ENCODE data around the gene ABCG4. TPM values are rescaled to one million over a fixed set of nuclear protein-coding genes. Genes with fewer than 3 reads are reported as not detected.
A peak's percentile ranks its signal among the peaks of the same experiment; 100 is the strongest.

Gene ABCG4
- total and polyA plus RNA-seq, 4 donors: 0.03 to 0.17 (median 0.05) TPM; not detected in 1

DNA sequence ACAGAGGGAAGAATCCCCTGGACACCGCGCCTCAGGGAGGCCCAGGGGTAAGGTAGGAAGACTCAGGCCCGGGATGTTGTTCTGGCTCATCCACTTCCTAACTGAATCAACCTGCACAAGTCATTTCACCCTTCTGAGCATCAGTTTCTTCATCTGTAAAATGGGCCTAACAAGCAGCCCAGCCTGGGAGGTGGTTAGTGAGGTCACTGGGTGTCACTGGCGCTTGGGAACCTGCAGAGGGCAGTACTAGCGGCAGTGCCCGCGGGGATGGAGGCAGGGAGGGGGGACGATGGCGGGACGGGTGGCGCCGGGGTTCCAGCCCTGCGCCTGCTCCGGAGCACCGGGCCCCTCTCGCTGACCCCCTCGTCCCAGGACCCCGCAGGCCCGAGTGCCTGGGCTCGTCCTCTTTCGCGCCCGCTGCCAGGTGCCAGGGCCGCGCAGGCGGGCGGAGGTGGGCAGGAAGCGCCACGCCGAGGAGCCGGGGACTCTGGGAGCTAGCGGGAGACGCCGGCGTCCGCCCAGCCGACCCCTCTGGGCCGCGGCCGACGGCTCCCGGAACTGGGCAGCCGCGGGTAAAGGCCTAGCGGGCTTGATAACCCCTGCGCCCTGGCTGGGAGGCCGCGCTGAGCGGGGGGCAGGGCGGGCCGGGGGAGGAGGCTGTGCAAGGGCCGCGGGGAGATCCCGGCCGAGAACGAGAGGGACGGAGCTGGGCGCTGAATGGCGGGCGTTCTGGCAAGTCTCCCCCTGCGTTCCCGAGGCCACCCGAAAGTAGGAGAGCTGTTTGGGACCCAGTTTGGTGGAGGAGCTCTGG is 19.8 kb downstream of the ABCG4 start, which contains the start of gene NLRX1:
TSS of gene NLRX1 (plus strand) at position 255 of the 811 bp plus-strand sequence. CDS start 2,679 bp downstream, outside the sequence.
- H3K36me3 ChIP-seq (ENCODE audit: control insufficient read depth in 4 of 4, insufficient read depth in 3 of 4, low read depth in 1 of 4, low read length in 3 of 4): peaks cover 0 to 4% (median 0%) of the 10 kb centered on the region in 4 donors
- peak within 1 kb of the TSS; percentile 67 to 76 for H3K9ac ChIP-seq (ENCODE audit: low read depth in 1 of 2, low read length in 2 of 2)
- peaks cover 3 to 8% (median 5%) of the 10 kb centered on the region in 4 donors for H3K4me1 ChIP-seq (ENCODE audit: control insufficient read depth in 4 of 4, insufficient read depth in 4 of 4, low read length in 3 of 4)
- 4% methylated on average over 63 of the region's 63 CpGs for WGBS
- peak within 1 kb of the TSS; percentile 78 to 86 (median 83) for H3K4me3 ChIP-seq (ENCODE audit: low read depth in 1 of 3, low read length in 3 of 3)
- no peaks in the 10 kb centered on the region for H3K9me3 ChIP-seq (ENCODE audit: control insufficient read depth in 4 of 4, low read length in 3 of 4)
- DNase-seq (ENCODE audit: low spot score): peak; percentile 84
- no peaks in the 10 kb centered on the region for H3K27me3 ChIP-seq (ENCODE audit: control insufficient read depth in 4 of 4, insufficient read depth in 4 of 4, low read length in 3 of 4)
- TF ChIP-seq FOXA2 (IDR thresholded peaks at IDR 0.05) (peak; percentile 11), RAD21 (IDR thresholded peaks at IDR 0.05) (peak; percentile 67 to 79), TAF1 (conservative IDR thresholded peaks at IDR 0.05) (peak; percentile 35), JUND (IDR thresholded peaks at IDR 0.05) (peak; percentile 45 to 57), NR2F2 (IDR thresholded peaks at IDR 0.05) (peak; percentile 43), RXRA (IDR thresholded peaks at IDR 0.05) (peak in 1 of 2 donors; percentile 62), HNF4G (IDR thresholded peaks at IDR 0.05) (no peak), YY1 (IDR thresholded peaks at IDR 0.05) (peak; percentile 75), EGR1 (IDR thresholded peaks at IDR 0.05; ENCODE audit: low read depth in 2 of 2) (no peak), GABPA (IDR thresholded peaks at IDR 0.05 in 1 of 2, conservative IDR thresholded peaks at IDR 0.05 in 1 of 2) (no peak), FOXA1 (IDR thresholded peaks at IDR 0.05) (no peak), HNF4A (conservative IDR thresholded peaks at IDR 0.05) (no peak), SP1 (IDR thresholded peaks at IDR 0.05) (no peak)
- TF ChIP-seq, protein P1, sequence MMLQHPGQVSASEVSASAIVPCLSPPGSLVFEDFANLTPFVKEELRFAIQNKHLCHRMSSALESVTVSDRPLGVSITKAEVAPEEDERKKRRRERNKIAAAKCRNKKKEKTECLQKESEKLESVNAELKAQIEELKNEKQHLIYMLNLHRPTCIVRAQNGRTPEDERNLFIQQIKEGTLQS (IDR thresholded peaks at IDR 0.05): no peak
- TF ChIP-seq, protein P2, sequence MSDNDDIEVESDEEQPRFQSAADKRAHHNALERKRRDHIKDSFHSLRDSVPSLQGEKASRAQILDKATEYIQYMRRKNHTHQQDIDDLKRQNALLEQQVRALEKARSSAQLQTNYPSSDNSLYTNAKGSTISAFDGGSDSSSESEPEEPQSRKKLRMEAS (IDR thresholded peaks at IDR 0.05): no peak
- TF ChIP-seq, protein P3, sequence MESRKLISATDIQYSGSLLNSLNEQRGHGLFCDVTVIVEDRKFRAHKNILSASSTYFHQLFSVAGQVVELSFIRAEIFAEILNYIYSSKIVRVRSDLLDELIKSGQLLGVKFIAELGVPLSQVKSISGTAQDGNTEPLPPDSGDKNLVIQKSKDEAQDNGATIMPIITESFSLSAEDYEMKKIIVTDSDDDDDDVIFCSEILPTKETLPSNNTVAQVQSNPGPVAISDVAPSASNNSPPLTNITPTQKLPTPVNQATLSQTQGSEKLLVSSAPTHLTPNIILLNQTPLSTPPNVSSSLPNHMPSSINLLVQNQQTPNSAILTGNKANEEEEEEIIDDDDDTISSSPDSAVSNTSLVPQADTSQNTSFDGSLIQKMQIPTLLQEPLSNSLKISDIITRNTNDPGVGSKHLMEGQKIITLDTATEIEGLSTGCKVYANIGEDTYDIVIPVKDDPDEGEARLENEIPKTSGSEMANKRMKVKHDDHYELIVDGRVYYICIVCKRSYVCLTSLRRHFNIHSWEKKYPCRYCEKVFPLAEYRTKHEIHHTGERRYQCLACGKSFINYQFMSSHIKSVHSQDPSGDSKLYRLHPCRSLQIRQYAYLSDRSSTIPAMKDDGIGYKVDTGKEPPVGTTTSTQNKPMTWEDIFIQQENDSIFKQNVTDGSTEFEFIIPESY (IDR thresholded peaks at IDR 0.05): no peak
- TF ChIP-seq, protein P4, sequence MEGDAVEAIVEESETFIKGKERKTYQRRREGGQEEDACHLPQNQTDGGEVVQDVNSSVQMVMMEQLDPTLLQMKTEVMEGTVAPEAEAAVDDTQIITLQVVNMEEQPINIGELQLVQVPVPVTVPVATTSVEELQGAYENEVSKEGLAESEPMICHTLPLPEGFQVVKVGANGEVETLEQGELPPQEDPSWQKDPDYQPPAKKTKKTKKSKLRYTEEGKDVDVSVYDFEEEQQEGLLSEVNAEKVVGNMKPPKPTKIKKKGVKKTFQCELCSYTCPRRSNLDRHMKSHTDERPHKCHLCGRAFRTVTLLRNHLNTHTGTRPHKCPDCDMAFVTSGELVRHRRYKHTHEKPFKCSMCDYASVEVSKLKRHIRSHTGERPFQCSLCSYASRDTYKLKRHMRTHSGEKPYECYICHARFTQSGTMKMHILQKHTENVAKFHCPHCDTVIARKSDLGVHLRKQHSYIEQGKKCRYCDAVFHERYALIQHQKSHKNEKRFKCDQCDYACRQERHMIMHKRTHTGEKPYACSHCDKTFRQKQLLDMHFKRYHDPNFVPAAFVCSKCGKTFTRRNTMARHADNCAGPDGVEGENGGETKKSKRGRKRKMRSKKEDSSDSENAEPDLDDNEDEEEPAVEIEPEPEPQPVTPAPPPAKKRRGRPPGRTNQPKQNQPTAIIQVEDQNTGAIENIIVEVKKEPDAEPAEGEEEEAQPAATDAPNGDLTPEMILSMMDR (IDR thresholded peaks at IDR 0.05; ENCODE audit: low read depth, low read length, missing input control): peak; percentile 94
- TF ChIP-seq, protein P5, sequence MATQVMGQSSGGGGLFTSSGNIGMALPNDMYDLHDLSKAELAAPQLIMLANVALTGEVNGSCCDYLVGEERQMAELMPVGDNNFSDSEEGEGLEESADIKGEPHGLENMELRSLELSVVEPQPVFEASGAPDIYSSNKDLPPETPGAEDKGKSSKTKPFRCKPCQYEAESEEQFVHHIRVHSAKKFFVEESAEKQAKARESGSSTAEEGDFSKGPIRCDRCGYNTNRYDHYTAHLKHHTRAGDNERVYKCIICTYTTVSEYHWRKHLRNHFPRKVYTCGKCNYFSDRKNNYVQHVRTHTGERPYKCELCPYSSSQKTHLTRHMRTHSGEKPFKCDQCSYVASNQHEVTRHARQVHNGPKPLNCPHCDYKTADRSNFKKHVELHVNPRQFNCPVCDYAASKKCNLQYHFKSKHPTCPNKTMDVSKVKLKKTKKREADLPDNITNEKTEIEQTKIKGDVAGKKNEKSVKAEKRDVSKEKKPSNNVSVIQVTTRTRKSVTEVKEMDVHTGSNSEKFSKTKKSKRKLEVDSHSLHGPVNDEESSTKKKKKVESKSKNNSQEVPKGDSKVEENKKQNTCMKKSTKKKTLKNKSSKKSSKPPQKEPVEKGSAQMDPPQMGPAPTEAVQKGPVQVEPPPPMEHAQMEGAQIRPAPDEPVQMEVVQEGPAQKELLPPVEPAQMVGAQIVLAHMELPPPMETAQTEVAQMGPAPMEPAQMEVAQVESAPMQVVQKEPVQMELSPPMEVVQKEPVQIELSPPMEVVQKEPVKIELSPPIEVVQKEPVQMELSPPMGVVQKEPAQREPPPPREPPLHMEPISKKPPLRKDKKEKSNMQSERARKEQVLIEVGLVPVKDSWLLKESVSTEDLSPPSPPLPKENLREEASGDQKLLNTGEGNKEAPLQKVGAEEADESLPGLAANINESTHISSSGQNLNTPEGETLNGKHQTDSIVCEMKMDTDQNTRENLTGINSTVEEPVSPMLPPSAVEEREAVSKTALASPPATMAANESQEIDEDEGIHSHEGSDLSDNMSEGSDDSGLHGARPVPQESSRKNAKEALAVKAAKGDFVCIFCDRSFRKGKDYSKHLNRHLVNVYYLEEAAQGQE (IDR thresholded peaks at IDR 0.05): no peak
- peak within 1 kb of the TSS; percentile 86 to 90 for H3K27ac ChIP-seq (ENCODE audit: low read depth in 1 of 2, low read length in 2 of 2)
